ENCODE data around the gene DIDO1.

GRCh38 chr20:62970307-62971210, 44.3 kb upstream of the DIDO1 start:
- no peak for TF ChIP-seq CTCF (IDR thresholded peaks at IDR 0.05)
- TF ChIP-seq ZFX (IDR thresholded peaks at IDR 0.05; ENCODE audit: borderline replicate concordance): no peak
